ENCODE results near the gene CSNK1A1. TPM values are rescaled to one million over a fixed set of nuclear protein-coding genes. Genes with fewer than 3 reads are reported as not detected.

Gene CSNK1A1
- total RNA-seq, 1 experiment from 2014 or later: 263 TPM

- RAD21 ChIA-PET (ENCODE audit: low non-redundant PET in 1 of 2, low total read pairs in 2 of 2, uncharacterized antibody in 2 of 2, unreplicated experiment in 2 of 2): no interaction called here
- Histone ChIP-seq H4K20me1 (ENCODE audit: insufficient read depth) (peaks cover 17% of the 10 kb centered on the region), H2AFZ (ENCODE audit: low read depth, low read length, poor library complexity, severe bottlenecking) (no peak overlapping the region), H3K9me2 (ENCODE audit: insufficient read depth) (no peaks in the 10 kb centered on the region), H3K4me2 (ENCODE audit: low read length) (no peak overlapping the region), H3K79me2 (ENCODE audit: insufficient read depth, low read length) (peaks cover 97% of the 10 kb centered on the region), H3K27ac (ENCODE audit: low read depth, low read length) (no peak overlapping the region), H3K36me3 (ENCODE audit: control insufficient read depth in 1 of 2, insufficient read depth in 2 of 2, low read length in 2 of 2) (peaks cover 36 to 37% of the 10 kb centered on the region in 2 experiments), H3K9ac (ENCODE audit: low read length) (no peak overlapping the region), H3K9me3 (ENCODE audit: control insufficient read depth in 1 of 2, insufficient read depth in 1 of 2, low read depth in 1 of 2, low read length in 2 of 2) (no peaks in the 10 kb centered on the region), H3K4me3 (replicated peaks in 1 of 2; ENCODE audit: low read depth in 1 of 2, low read length in 2 of 2) (no peak overlapping the region), H3K4me1 (ENCODE audit: control insufficient read depth in 1 of 2, insufficient read depth in 2 of 2, low read length in 2 of 2) (peaks cover 4 to 27% of the 10 kb centered on the region in 2 experiments; a peak in 3 of 4 replicates), H3K27me3 (ENCODE audit: insufficient read depth, low read length) (no peaks in the 10 kb centered on the region)
- POLR2A ChIA-PET: interaction anchor here (1.7 kb wide), 1 partner anchor 93 kb away, joined by 3 read pairs; no protein-coding TSS in a partner anchor
- intact Hi-C loops (cut with micrococcal nuclease): no loop called here
- ATAC-seq: no peak
- BruUV-seq (replicated peaks): no TSS peak
- no peak for DNase-seq (ENCODE audit: low read depth, low spot score)
- no peak for TF ChIP-seq ZNF274 (IDR thresholded peaks at IDR 0.05; ENCODE audit: low read depth, low read length)
- no peak for TF ChIP-seq MAX (IDR thresholded peaks at IDR 0.05)
- TF ChIP-seq POLR2A (IDR thresholded peaks at IDR 0.05; ENCODE audit: borderline replicate concordance, extremely low read depth, insufficient read depth, insufficient read length): no peak
- TF ChIP-seq CTCF (IDR thresholded peaks at IDR 0.05 in 2 of 3, conservative IDR thresholded peaks at IDR 0.05 in 1 of 3; ENCODE audit: borderline replicate concordance in 1 of 3, insufficient read depth in 1 of 3, low read depth in 2 of 3, low read length in 2 of 3): no peak
- no peak for TF ChIP-seq EZH2 (IDR thresholded peaks at IDR 0.05)
- no peak for TF ChIP-seq SP1 (IDR thresholded peaks at IDR 0.05; ENCODE audit: low read depth)
- no peak for TF ChIP-seq ELF1 (IDR thresholded peaks at IDR 0.05; ENCODE audit: borderline replicate concordance, low read depth)
- no peak for TF ChIP-seq ZFX (IDR thresholded peaks at IDR 0.05)
- TF ChIP-seq YY1 (IDR thresholded peaks at IDR 0.05; ENCODE audit: extremely low read depth, insufficient replicate concordance, low read depth, low read length): no peak
- no peak for TF ChIP-seq EGR1 (IDR thresholded peaks at IDR 0.05; ENCODE audit: low read depth)
- no peak for TF ChIP-seq CBX3 (IDR thresholded peaks at IDR 0.05; ENCODE audit: low read depth)
- CTCF ChIA-PET: no interaction called here
Observed at GRCh38 chr5:149543361-149544027, 7.7 kb downstream of the CSNK1A1 start.
